Karpas-422 (cell line): ENCODE results near the gene DDX54. TPM values are rescaled to one million over a fixed set of nuclear protein-coding genes. Genes with fewer than 3 reads are reported as not detected.

Experiments
- DNase-seq: peaks from one replicate; pipeline ENCODE4 v3.0.0-alpha.2; 2015
- H2AFZ ChIP-seq: fragments of 200-600 bp; sonication (generic); 2 replicates; pipeline ENCODE4 v1.6.1; 2014; ENCODE audit warnings: antibody characterized with exemption, low read length, mixed read lengths
- H3K27ac ChIP-seq: fragments of 200-600 bp; sonication (generic); 2 replicates; pipeline ENCODE4 v1.5.1; 2014; ENCODE audit warnings: mild to moderate bottlenecking, low read length, moderate library complexity
- H3K27me3 ChIP-seq: fragments of 200-600 bp; sonication (generic); 2 replicates; pipeline ENCODE4 v1.6.1; 2014; ENCODE audit warnings: low read length, mixed read lengths
- H3K36me3 ChIP-seq: fragments of 200-600 bp; sonication (generic); 2 replicates; pipeline ENCODE4 v1.6.1; 2014; ENCODE audit warnings: low read length, mixed read lengths; ENCODE audit not compliant: insufficient read depth
- H3K4me1 ChIP-seq: fragments of 200-600 bp; sonication (generic); 2 replicates; pipeline ENCODE4 v1.6.1; 2014; ENCODE audit warnings: mild to moderate bottlenecking, low read length, mixed read lengths
- H3K4me2 ChIP-seq: fragments of 200-600 bp; sonication (generic); 2 replicates; pipeline ENCODE4 v1.6.1; 2014; ENCODE audit warnings: low read length, low read depth, mild to moderate bottlenecking; ENCODE audit not compliant: poor library complexity, severe bottlenecking
- H3K4me3 ChIP-seq: fragments of 200-600 bp; sonication (generic); 2 replicates; pipeline ENCODE4 v1.5.1; 2014; ENCODE audit warnings: mild to moderate bottlenecking, antibody characterized with exemption, low read length, mixed read lengths
- H3K79me2 ChIP-seq: fragments of 200-600 bp; sonication (generic); 2 replicates; pipeline ENCODE4 v1.6.1; 2014; ENCODE audit warnings: mild to moderate bottlenecking, low read length, mixed read lengths
- H3K9ac ChIP-seq: fragments of 200-600 bp; sonication (generic); 2 replicates; pipeline ENCODE4 v1.6.0; 2014; ENCODE audit warnings: low read length
- H3K9me2 ChIP-seq: fragments of 200-600 bp; sonication (generic), shearing (Covaris generic); replicated peaks from 2 replicates; pipeline ENCODE4 v1.6.0; 2014; ENCODE audit warnings: mild to moderate bottlenecking, low read length, moderate library complexity; ENCODE audit not compliant: insufficient read depth
- H3K9me3 ChIP-seq: fragments of 300-700, 200-600 bp; sonication (generic); 2 replicates; pipeline ENCODE4 v1.6.1; 2014; ENCODE audit warnings: low read length, mixed read lengths
- H4K20me1 ChIP-seq: fragments of 200-600 bp; sonication (generic); 2 replicates; pipeline ENCODE4 v1.6.1; 2014; ENCODE audit warnings: mild to moderate bottlenecking, antibody characterized with exemption, low read length, low read depth; ENCODE audit not compliant: insufficient read depth
- total RNA-seq: library from RNA; depleted of rRNA; stranded (reverse); fragments of >200 nt; shearing (Covaris generic); gene quantifications from 2 replicates; pipeline ENCODE4 v1.2.3, GENCODE V29; 2014; ENCODE audit warnings: low replicate concordance

Gene DDX54
- total RNA-seq, 1 experiment from 2014 or later: 28.2 TPM

DNA sequence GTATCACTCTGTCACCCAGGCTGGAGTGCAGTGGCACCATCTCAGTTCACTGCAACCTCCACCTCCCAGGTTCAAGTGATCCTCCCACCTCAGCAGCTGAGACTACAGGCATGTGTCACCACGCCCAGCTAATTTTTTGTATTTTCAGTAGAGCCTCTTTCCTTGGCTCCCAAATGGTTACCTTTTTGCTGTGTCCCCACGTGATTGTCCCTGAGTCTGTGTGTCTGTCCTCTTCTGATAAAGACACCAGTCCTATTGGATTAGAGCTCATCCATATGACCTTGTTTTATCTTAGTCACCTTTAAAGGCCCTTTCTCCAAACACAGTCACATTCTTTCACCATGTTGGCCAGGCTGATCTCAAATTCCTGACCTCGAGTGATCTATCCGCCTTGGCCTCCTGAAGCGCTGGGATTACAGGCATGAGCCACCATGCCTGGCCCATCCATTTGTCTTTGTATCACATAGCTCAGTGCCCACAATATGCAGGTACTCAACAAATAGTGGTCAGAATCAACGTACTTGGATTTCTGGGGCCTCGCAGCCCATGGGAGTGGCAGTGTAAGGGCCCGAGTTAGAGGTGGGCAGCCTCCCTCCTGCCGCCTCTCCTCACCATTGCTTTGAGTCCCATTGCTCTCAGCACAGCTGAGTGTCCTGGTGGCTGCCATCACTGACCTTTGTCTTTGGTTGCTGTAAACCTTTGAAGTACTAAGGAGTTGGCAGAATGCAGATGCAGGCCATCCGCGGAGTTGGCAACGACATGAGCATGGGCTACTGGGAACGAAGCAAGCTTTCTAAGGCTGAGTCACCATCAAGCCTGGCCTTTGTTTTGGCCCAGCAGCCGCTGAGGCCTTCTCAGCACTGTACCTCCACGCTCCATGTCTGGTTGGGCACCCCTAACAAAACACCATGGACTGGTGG is 45.3 kb upstream of the DDX54 start:
- no peaks in the 10 kb centered on the region for H3K27me3 ChIP-seq
- peaks cover 17% of the 10 kb centered on the region for H3K79me2 ChIP-seq
- H3K9ac ChIP-seq: 0 out of 2 replicates have a peak overlapping the region, but pooled peaks have one; percentile 65
- no peak overlapping the region for H3K4me3 ChIP-seq
- no peaks in the 10 kb centered on the region for H4K20me1 ChIP-seq
- H3K4me1 ChIP-seq: peaks cover 59% of the 10 kb centered on the region
- H3K27ac ChIP-seq: peak overlapping the region; percentile 77
- DNase-seq: no peak
- no peaks in the 10 kb centered on the region for H3K9me2 ChIP-seq
- no peak overlapping the region for H3K4me2 ChIP-seq
- H2AFZ ChIP-seq: no peak overlapping the region
- peaks cover 46% of the 10 kb centered on the region for H3K36me3 ChIP-seq
- H3K9me3 ChIP-seq: no peaks in the 10 kb centered on the region

DNA sequence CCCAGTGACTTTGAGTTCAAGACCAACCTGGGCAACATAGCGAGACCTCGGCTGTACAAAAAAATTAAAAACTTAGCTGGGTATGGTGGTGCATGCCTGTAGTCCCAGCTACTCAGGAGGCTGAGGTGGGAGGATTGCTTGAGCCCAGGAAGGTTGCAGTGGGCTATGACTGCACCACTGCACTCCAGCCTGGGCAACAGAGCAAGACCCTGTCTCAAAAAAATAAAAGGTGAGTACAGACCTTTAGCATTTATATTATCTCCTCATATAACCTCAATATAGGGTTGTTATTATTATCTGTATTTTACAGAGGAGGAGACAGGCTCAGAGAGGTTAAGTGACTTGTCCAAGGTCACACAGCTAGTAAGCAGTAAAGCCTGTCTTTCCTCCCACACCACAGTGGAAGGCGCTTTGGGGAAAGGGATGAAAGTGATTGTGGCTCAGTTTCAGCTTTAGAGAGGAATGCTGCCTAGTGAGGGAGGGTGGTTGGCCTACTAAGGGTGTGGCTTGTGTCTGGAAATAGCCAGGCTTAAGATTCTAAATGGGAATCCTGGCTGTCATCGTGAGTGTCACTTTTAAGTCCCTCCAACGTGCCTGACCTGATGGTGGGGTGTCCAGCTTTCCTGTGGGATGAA is 43.2 kb upstream of the DDX54 start:
- no peak for DNase-seq
- Histone ChIP-seq H3K4me1 (peaks cover 59% of the 10 kb centered on the region), H3K27ac (peak overlapping the region; percentile 77), H4K20me1 (no peaks in the 10 kb centered on the region), H3K9me3 (no peaks in the 10 kb centered on the region), H3K36me3 (peaks cover 40% of the 10 kb centered on the region), H3K79me2 (peaks cover 14% of the 10 kb centered on the region), H3K9me2 (no peaks in the 10 kb centered on the region), H2AFZ (no peak overlapping the region), H3K27me3 (no peaks in the 10 kb centered on the region), H3K4me2 (no peak overlapping the region), H3K4me3 (no peak overlapping the region), H3K9ac (no peak overlapping the region)

DNA sequence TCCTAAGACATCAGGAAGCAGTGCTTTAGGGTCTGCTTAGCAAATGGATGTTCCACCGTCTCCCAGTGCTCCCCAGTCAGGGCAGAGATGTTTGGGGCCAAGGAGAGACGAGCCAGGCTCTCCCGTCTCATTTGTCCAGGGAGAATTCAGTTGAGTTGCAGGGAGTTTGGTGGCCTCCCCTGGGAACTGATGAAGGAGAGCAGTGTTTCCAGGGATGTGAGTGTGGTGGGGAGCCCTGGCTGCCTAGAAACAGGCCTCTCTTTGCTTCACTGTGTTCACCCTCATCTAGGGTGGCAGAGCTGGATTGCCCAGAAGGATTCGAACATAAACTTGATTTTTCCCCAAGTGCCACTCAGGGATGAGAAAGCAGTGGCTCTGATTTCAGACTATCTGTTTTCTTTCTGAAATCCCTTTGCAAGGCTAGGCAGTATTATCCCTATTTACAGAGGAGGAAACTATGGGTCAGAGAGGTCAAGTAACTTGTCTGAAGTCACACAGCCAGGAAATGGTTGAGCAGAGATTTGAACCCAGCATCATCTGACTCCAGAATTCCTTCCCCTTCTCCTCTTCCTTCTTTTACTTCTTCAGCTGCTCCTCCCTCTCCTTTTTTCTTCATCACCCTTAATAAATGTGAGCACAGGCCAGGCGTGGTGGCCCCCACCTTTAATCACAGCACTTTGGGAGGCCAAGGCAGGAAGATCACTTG is 42.6 kb upstream of the DDX54 start:
- Histone ChIP-seq H3K36me3 (peaks cover 40% of the 10 kb centered on the region), H4K20me1 (no peaks in the 10 kb centered on the region), H3K9me2 (no peaks in the 10 kb centered on the region), H3K4me2 (no peak overlapping the region), H3K9me3 (no peaks in the 10 kb centered on the region), H3K9ac (no peak overlapping the region), H3K27me3 (no peaks in the 10 kb centered on the region), H2AFZ (no peak overlapping the region), H3K4me1 (peaks cover 59% of the 10 kb centered on the region), H3K4me3 (no peak overlapping the region), H3K79me2 (peaks cover 17% of the 10 kb centered on the region), H3K27ac (no peak overlapping the region)
- DNase-seq: no peak

DNA sequence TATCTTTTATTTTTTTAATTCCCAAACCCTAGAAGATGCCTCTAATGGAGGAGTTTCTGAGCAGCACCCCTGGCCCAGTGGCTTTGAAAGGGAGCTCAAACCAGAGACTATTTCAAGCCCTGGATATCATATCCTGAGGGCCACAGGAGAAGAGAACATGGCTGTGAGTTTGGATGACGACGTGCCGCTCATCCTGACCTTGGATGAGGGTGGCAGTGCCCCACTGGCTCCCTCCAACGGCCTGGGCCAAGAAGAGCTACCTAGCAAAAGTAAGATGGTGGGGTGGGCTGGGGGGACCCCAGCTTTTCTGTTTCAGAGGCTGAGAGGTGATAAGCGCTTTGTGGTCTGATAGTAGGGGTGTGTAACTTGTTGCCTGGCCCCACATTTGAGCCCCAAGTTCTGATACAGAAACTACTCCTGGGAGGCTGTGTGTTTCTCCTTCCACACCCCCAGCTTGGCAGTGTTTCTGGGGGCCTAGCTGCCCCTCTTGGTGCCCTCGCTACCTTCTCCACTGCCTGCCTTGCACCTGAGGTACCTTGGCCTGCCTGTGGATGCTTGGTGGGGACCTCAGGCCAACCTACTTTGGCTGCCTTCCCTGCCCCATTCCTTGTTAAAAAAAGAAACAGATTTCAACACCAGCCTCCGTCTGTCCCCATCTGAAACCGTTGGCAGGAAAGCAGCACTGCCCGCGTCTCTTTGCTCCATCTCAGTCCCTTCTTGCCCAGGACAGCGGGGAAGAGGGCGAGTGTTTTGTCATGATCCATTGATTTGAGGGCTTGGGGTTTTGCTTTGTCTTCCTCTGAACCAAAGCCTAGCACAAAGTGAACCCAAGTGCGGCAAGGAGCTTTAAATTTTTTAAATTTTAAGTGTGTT is 41.7 kb upstream of the DDX54 start:
- no peaks in the 10 kb centered on the region for H3K27me3 ChIP-seq
- no peaks in the 10 kb centered on the region for H3K9me3 ChIP-seq
- H3K4me1 ChIP-seq: peaks cover 58% of the 10 kb centered on the region
- peaks cover 26% of the 10 kb centered on the region for H3K79me2 ChIP-seq
- H3K9ac ChIP-seq: no peak overlapping the region
- DNase-seq: no peak
- peaks cover 35% of the 10 kb centered on the region for H3K36me3 ChIP-seq
- H3K9me2 ChIP-seq: no peaks in the 10 kb centered on the region
- H2AFZ ChIP-seq: no peak overlapping the region
- no peaks in the 10 kb centered on the region for H4K20me1 ChIP-seq
- no peak overlapping the region for H3K4me3 ChIP-seq
- no peak overlapping the region for H3K4me2 ChIP-seq
- no peak overlapping the region for H3K27ac ChIP-seq

DNA sequence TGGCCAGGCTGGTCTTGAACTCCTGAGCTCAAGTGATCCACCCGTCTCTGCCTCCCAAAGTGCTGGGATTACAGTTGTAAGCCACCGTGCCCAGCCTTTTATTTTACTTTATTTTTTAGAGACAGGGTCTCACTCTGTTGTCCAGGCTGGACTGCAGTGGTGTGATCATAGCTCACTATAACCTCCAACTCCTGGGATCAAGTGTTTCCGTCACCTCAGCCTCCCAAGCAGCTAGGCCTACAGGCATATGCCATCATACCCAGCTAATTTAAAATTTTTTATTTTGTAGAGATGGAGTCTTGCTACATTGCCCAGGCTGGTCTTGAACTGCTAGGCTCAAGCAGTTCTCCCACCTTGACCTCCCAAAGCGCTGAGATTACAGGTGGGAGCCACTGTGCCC is 39.7 kb upstream of the DDX54 start:
- Histone ChIP-seq H3K4me1 (peaks cover 45% of the 10 kb centered on the region), H3K79me2 (peaks cover 31% of the 10 kb centered on the region)
- no peak for DNase-seq

DNA sequence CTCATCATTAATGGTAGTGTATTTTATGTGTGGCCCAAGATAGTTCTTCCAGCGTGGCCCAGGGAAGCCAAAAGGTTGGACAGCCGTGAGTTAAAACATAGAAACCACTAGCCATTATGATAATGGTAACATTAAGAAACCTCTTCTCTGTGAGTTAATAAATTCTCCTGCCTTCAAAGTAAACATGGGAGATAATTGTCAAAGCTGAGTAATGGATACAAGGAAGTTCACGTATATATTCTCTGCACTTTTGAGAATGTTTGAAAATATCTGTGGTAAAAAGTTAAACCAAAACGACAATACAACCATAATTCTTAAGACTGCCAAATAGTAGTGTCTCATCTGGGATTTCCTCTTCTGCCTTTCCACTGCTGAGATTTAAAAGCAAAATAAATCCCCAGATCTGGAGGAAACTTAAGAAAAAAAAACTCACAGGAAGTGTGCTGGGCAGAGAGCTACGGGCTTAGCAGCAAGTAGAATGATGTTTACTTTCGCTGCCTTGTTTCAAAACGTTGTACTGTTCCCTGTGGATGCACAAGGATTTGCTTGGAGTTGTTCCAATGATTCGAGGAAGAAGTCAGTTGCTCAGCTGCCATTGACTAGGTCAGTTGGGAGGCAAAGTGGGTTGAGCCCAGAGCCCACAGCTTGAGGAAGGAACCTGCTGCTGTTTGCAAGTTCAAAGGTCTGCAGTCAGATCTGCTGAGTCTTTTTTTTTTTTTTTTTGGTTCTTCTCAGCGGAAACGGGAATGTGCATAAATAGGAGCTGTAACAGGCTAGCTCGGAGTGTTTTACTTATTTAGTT is 37.7 kb upstream of the DDX54 start:
- Histone ChIP-seq H3K9me3 (no peaks in the 10 kb centered on the region), H2AFZ (no peak overlapping the region), H3K4me1 (peaks cover 35% of the 10 kb centered on the region), H3K27me3 (no peaks in the 10 kb centered on the region), H3K4me3 (peak overlapping the region; percentile 87), H3K9ac (peak overlapping the region; percentile 87), H4K20me1 (no peaks in the 10 kb centered on the region), H3K79me2 (peaks cover 29% of the 10 kb centered on the region), H3K4me2 (peak overlapping the region; percentile 83), H3K9me2 (no peaks in the 10 kb centered on the region), H3K36me3 (peaks cover 9% of the 10 kb centered on the region), H3K27ac (peak overlapping the region; percentile 86)
- peak; percentile 66 for DNase-seq

More for the DNA sequence above, 39.7 kb upstream of the DDX54 start:
- H3K9me3 ChIP-seq: no peaks in the 10 kb centered on the region
- 0 out of 2 replicates have a peak overlapping the region, but pooled peaks have one; percentile 19 for H3K27ac ChIP-seq
- H3K4me2 ChIP-seq: no peak overlapping the region
- no peaks in the 10 kb centered on the region for H3K9me2 ChIP-seq
- no peak overlapping the region for H2AFZ ChIP-seq
- peaks cover 22% of the 10 kb centered on the region for H3K36me3 ChIP-seq
- no peaks in the 10 kb centered on the region for H4K20me1 ChIP-seq
- no peak overlapping the region for H3K9ac ChIP-seq
- no peaks in the 10 kb centered on the region for H3K27me3 ChIP-seq
- no peak overlapping the region for H3K4me3 ChIP-seq
